HG02943 (cell line): Measurements from ENCODE around the gene IFI30.

Source experiments
- ATAC-seq: cut with Tn5 transposase; IDR thresholded peaks from one replicate; pipeline ENCODE4 v1.9.1; 2021; ENCODE audit warnings: mild to moderate bottlenecking, low read depth, moderate library complexity; ENCODE audit not compliant: unreplicated experiment

Gene IFI30

DNA sequence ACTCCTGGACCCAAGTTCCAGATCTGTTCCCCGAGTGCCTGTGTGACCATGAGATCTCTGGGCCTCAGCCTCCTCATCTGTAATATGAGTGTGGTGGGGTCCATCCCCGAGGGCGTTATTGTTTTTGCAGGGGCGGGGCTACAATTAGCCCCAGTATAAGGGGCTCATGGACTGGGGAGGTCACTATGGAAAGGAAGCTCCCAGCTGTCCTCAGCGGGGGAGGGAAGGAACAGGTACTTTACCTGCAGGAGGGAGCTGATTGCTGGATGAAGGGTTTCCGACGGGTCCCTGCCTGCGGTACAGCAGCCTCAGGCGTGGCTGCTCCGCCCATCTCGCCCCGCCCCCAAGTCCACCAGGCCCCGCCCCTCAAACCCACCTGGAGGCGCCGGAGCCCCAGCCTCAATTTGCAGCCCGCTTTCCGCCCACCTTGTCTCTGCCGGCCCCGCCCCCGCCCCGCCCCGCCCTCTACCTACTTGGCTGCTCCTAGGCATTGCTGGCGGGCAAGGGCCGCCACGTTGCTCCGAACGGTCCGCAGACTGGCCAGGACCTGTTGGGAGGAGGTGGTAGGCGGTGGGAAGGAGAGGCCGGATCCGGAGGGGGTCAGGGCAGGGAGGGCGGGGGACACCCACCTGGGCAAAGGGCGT, 47.1 kb downstream of the IFI30 start:
- no peak for ATAC-seq

DNA sequence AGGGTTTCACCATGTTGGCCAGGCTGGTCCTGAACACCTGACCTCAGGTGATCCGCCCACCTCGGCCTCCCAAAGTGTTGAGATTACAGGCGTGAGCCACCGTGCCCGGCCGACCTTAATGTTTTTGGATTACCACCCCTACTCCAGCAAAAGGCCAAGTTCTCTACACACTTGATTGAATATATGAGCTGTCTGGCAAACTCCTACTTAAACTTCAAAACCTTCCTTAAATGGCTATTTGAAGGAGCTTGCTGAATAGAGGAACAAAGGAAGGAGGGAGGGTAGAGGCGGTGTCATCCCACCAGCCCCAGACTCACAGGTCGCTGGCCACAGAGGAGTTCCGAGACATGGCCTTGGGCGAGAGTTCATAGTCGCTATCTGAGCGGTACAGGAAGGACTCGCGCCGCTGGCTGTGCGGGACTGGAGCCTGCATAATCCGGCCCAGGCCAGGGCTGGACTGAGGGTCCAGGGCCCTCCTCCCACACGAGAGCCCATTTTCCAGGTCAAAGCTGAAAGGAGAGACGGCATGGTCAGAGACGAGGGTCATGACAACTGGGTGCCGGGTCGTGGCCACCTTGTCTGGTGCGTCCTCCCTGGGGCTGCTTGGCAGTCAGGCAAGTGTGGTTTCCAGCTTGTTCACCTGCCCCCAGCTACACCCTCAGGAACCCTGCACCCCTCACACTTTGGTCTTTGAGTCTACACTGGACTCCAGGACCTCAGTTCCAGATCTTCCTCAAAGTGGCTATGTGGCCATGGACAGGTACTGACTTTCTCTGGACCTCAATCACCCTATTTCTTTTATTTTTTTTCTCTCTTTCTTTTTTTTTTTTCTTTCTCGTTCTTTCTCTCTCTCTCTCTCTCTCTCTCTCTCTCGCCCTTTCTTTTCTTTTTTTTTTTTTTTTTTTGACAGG, 48.5 kb downstream of the IFI30 start:
- no peak for ATAC-seq

DNA sequence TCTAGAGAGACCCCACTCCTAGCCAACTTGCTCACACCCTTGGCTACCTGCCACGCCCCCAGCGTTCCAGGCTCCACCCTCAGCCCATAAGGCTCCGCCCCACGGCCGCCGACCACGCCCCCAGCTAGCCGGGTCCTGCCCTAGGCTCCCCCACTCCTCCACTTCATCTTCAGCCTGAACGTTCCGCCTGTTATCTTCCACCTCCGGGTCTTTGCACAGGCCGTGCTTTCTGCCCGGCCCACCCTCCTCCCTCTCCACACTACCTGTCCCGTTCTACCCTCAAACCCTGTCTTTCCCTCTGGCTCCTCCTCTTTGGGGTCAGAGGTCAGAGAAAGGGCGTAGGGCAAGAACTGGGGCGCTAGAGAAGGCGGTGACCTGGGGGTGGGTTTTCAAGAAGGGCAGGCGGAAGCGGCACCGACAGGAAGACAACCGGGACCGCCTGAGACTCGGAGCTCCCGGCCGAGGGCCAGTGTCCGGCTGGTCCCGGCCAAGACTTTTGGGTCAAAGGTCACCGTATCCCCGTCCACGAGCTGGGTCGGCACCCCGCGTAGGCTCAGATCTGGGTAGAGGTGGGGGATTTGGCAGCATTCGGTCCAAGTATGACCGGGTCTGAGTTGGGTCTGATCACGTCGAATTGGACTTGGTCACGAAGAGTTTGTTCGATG, 50.4 kb downstream of the IFI30 start:
- ATAC-seq: no peak

DNA sequence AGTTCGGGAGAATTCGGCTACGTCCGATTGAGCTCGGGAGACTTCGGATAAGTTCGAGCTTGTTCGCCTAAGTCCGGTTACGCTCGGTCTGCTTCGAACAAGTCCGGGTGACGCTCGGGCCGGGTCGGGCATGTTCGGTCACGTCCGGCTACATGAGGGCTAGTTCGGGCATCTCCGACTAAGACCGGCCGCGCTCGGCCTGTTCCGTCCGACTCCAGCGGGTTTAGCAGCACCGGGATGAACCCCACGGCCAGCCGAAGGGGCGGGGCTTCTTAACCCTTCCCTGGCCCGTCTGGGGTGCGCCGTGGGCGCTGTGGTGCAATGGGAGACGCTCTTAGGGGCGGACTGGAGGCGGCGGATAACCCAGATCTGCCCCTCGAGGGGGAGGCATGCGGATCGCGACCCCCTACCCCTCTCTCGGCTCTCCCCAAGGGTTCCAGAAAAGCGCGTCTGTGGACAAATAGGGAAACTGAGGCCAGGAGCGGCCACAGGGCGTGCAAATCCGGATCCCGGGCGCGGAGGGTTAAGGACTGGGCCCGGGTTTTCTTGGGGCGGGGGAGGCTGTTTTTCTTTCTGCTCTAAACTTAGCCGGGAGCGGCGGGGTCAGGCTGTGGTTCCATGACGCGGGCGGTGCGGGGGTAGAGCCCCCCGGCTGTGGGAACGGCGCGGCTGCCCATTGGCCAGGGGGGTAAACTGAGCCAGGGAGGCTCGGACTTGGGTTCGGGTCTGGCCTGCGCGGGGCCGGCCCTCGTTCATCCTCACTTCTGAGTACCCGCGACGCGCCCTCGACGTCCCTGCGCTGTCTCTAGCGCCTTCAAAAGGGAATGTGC, 51.1 kb downstream of the IFI30 start:
- ATAC-seq: peak; percentile 92

DNA sequence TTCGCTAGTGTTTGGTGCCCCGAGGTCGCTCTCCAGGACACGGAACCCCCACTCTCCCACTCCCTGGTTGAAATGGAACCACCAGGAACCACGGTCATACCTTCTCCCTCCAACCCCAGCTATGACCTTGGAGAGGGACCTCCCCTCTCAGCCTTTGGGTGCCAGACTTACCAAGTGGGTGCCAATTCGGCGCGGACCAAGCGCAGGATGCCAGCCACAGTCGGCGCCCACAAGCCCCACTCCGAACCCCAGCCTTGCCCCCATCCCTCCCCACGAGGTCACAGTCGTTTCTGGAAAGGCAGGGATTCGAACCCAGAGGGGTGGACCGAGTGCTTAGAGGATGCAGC, 51.7 kb downstream of the IFI30 start:
- ATAC-seq: no peak

DNA sequence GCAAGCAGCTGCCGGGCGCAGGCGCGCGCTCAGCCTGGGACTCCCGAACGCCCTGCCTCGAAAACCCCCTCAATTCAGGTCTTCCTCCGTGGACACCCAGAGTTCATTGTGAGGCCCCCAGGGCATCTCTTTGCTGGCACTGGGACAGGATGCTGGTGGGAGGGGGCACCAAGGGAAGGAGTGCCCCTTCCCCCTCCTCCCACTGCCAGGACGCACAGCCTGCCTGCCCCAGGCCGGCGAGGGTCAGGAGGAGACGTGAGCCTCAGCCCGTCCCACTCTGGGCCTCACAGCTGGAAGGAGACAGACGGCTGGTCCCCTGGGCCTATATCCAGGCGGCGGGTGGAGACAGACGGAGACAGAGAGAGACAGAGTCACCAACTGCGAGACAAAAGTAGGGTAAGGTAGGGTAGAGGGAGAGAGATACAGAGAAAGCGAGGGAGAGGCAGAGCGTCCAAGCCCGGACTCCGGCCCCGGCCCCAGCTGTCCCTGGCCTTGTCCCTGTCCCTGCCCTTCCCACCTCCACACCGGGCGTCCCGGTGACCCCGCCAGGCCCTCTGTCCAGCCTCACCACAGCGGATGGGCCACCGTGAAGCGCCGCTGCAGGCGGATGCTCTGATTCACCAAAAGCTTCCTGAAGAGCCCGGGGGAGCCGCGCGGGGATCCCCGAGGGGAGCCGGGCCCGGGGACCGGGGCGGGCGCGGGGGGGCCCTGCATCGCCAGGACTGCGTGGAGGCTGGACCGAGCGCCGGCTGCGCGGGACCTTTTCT, 52.3 kb downstream of the IFI30 start, which contains the start of gene PDE4C:
Gene PDE4C (minus strand): TSS at position 737 of the 767 bp plus-strand sequence. CDS start 23 bp downstream, at position 714.
- no peak for ATAC-seq

DNA sequence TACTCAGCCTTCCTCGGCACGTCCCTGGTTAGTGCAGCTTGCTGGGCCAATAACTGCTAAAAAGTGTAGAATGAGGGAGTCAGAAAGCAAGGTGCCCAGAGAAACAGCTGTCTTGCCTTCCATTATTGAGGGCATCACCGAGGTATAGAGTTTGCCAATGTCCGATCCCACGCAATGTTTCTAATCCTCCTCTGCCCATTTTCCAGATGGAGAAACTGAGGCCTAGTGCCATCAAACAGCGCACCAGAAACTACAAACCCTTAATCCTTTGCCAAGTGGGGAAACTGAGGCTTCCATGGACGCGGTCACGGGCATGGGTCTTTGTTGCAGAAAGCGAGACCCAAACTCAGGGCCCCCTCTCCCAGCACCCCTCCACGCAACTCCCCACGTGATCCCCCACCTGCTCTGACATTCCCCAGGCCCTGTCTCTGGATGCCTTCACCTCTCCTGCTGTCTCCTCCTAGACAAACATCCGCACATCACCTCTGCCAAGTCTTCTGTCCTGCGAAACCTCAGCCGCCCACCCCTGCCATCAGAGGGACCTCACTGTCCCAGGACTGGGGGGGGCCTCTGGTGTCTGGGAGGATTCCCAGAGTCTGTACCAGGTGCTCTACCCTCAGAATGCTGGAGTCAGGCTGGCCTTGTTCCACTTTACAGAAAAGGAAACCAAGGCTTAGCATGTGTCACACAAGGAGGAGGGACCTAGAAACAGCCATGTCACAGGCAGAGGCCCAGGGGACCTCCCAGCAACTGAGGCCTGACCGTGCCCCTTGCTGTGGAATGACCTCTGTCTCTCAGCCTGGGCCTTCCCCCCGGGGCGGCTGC, 53.6 kb downstream of the IFI30 start:
- ATAC-seq: no peak
